HFFc6 (cell line): ENCODE data around the gene B4GALT6. TPM values are rescaled to one million over a fixed set of nuclear protein-coding genes. Genes with fewer than 3 reads are reported as not detected.

ENCODE experiments used
- DNase-seq: peaks from one replicate; pipeline ENCODE4 v3.0.0-alpha.2; 2018
- H3K27ac Mint-ChIP-seq: 2 replicates; pipeline ENCODE4 v1.8.0; 2020; ENCODE audit warnings: mild to moderate bottlenecking, mixed read lengths
- H3K27me3 Mint-ChIP-seq: 2 replicates; pipeline ENCODE4 v1.8.0; 2021; ENCODE audit warnings: mild to moderate bottlenecking, moderate library complexity, mixed read lengths; ENCODE audit not compliant: insufficient read depth
- H3K36me3 Mint-ChIP-seq: 2 replicates; pipeline ENCODE4 v1.8.0; 2021; ENCODE audit warnings: low read depth, mixed read lengths
- H3K4me1 Mint-ChIP-seq: 2 replicates; pipeline ENCODE4 v1.8.0; 2020; ENCODE audit warnings: low read depth, mixed read lengths
- H3K4me3 Mint-ChIP-seq: 2 replicates; pipeline ENCODE4 v1.8.0; 2020; ENCODE audit warnings: mild to moderate bottlenecking, moderate library complexity, mixed read lengths
- H3K9me3 Mint-ChIP-seq: 2 replicates; pipeline ENCODE4 v1.8.0; 2020; ENCODE audit warnings: mild to moderate bottlenecking, mixed read lengths
- CTCF ChIP-seq: fragments of 200-600 bp; sonication (generic); IDR thresholded peaks from 2 replicates; pipeline ENCODE4 v1.5.0; 2021; ENCODE audit warnings: antibody characterized with exemption, mild to moderate bottlenecking
- total RNA-seq, 6 experiments: library from RNA; stranded (reverse); fragmentation: NEBNext Ultra II Directional; extraction: Animal tissue kit (Norgen Biotek cat#: 25700); gene quantifications; 2 replicates in 1 of 6; 3 replicates in 5 of 6; pipeline ENCODE4 v1.2.3, GENCODE V29; 2021

B4GALT6 gene
- total RNA-seq, 6 experiments from 2014 or later: not detected

GRCh38 chr18:31578126-31578525 lies 106.3 kb downstream of the B4GALT6 start:
- TF ChIP-seq CTCF: no peak
- Mint-ChIP-seq H3K4me3 (no peak overlapping the region), H3K9me3 (peaks cover 20% of the 10 kb centered on the region), H3K36me3 (no peaks in the 10 kb centered on the region), H3K4me1 (no peaks in the 10 kb centered on the region), H3K27me3 (no peaks in the 10 kb centered on the region), H3K27ac (no peak overlapping the region)
- no peak for DNase-seq

- Mint-ChIP-seq H3K9me3 (peaks cover 23% of the 10 kb centered on the region), H3K4me1 (no peaks in the 10 kb centered on the region), H3K36me3 (no peaks in the 10 kb centered on the region), H3K27me3 (no peaks in the 10 kb centered on the region), H3K27ac (no peak overlapping the region), H3K4me3 (no peak overlapping the region)
- DNase-seq: no peak
- TF ChIP-seq CTCF: no peak
Measured at GRCh38 chr18:31577195-31577594, 107.2 kb downstream of the B4GALT6 start.

GRCh38 chr18:31576670-31577069 lies 107.7 kb downstream of the B4GALT6 start:
- no peak for DNase-seq
- peaks cover 27% of the 10 kb centered on the region for H3K9me3 Mint-ChIP-seq
- no peaks in the 10 kb centered on the region for H3K27me3 Mint-ChIP-seq
- no peaks in the 10 kb centered on the region for H3K36me3 Mint-ChIP-seq
- no peak overlapping the region for H3K27ac Mint-ChIP-seq
- no peak overlapping the region for H3K4me3 Mint-ChIP-seq
- no peaks in the 10 kb centered on the region for H3K4me1 Mint-ChIP-seq
- TF ChIP-seq CTCF: no peak

- Mint-ChIP-seq H3K4me1 (no peaks in the 10 kb centered on the region), H3K27me3 (no peaks in the 10 kb centered on the region; the same call in 1 of the 2 replicates), H3K27ac (no peak overlapping the region), H3K9me3 (peaks cover 33% of the 10 kb centered on the region), H3K4me3 (no peak overlapping the region), H3K36me3 (no peaks in the 10 kb centered on the region)
- TF ChIP-seq CTCF: no peak
- no peak for DNase-seq
Measured at GRCh38 chr18:31575515-31576257, 108.7 kb downstream of the B4GALT6 start.

- Mint-ChIP-seq H3K4me3 (no peak overlapping the region), H3K27ac (no peak overlapping the region), H3K27me3 (no peaks in the 10 kb centered on the region; the same call in 1 of the 2 replicates), H3K36me3 (no peaks in the 10 kb centered on the region), H3K4me1 (no peaks in the 10 kb centered on the region), H3K9me3 (peaks cover 33% of the 10 kb centered on the region)
- no peak for TF ChIP-seq CTCF
- DNase-seq: no peak
Measured at GRCh38 chr18:31574359-31574758, 110.0 kb downstream of the B4GALT6 start.

Other genes starting within 250 kb of the B4GALT6 start
- not detected for gene DSG3, start 236.8 kb downstream of the B4GALT6 start, total RNA-seq
- not detected for gene DSG2, start 186.4 kb downstream of the B4GALT6 start, total RNA-seq
- not detected for gene TTR, start 92.7 kb downstream of the B4GALT6 start, total RNA-seq
- gene SLC25A52, start 76.3 kb upstream of the B4GALT6 start, total RNA-seq: not detected